ENCODE data around the gene FCN1. TPM values are rescaled to one million over a fixed set of nuclear protein-coding genes. Genes with fewer than 3 reads are reported as not detected.

FCN1 gene
- total and polyA plus RNA-seq, 2 of the 8 experiments (the other 6 are each of a cell fraction or from before 2014, with no cell fraction given), result not detected

- ChIA-PET CTCF (ENCODE audit: partially characterized antibody) (interaction anchor here (0.8 to 1.5 kb wide), 3 partner anchors 50 to 107 kb away, joined by 3 read pairs; no protein-coding TSS in a partner anchor), POLR2A (ENCODE audit: partially characterized antibody) (no interaction called here)
- DNase-seq (ENCODE audit: low read depth in 1 of 2, low spot score in 2 of 2), result no peak
- H2AFZ ChIP-seq (ENCODE audit: low read length), result no peak overlapping the region
- H3K4me1 ChIP-seq (replicated peaks in 1 of 4; ENCODE audit: control insufficient read depth in 3 of 4, insufficient read depth in 4 of 4, low read length in 3 of 4), result no peaks in the 10 kb centered on the region
- H3K27ac ChIP-seq (ENCODE audit: low read depth, low read length), result no peak overlapping the region
- no peak overlapping the region for H3K4ac ChIP-seq (replicated peaks; ENCODE audit: insufficient read length, low read depth, low read length)
- H3K27me3 ChIP-seq (replicated peaks in 1 of 4; ENCODE audit: control insufficient read depth in 3 of 4, extremely low read depth in 1 of 4, insufficient read depth in 3 of 4, low read length in 3 of 4), result no peaks in the 10 kb centered on the region
- H4K8ac ChIP-seq (ENCODE audit: extremely low read depth, insufficient read depth, low read length), result no peak overlapping the region
- H3K23me2 ChIP-seq (ENCODE audit: low read depth, low read length), result no peaks in the 10 kb centered on the region
- H3K4me2 ChIP-seq (ENCODE audit: insufficient read depth in 1 of 2, low read depth in 2 of 2, low read length in 2 of 2), result no peak overlapping the region
- no peak overlapping the region for H2BK5ac ChIP-seq (ENCODE audit: low read depth, low read length)
- H4K5ac ChIP-seq (ENCODE audit: insufficient read length, low read depth, low read length), result no peak overlapping the region
- no peak overlapping the region for H3K9ac ChIP-seq (replicated peaks in 1 of 4; ENCODE audit: extremely low read depth in 1 of 4, low read depth in 3 of 4, low read length in 3 of 4)
- WGBS, 2 experiments (ENCODE audit: extremely low coverage in 1 of 2, insufficient coverage in 1 of 2, insufficient read length in 1 of 2, insufficient replicate concordance in 2 of 2, low coverage in 1 of 2, low lambda C conversion rate in 2 of 2, missing lambda C conversion rate in 1 of 2), result 92% methylated on average over 10 of the region's 10 CpGs; no CpG with 5 or more reads in 1 of the 2 experiments
- no peak overlapping the region for H3K4me3 ChIP-seq (ENCODE audit: extremely low read depth in 1 of 4, insufficient read depth in 2 of 4, low read depth in 3 of 4, low read length in 4 of 4)
- no peak overlapping the region for H2BK120ac ChIP-seq (replicated peaks; ENCODE audit: low read depth, low read length)
- no peak overlapping the region for H3K56ac ChIP-seq (replicated peaks; ENCODE audit: insufficient read length, low read depth, low read length)
- H3K79me2 ChIP-seq (ENCODE audit: control insufficient read depth in 1 of 2, insufficient read depth in 2 of 2, low read length in 2 of 2), result no peaks in the 10 kb centered on the region
- H3K79me1 ChIP-seq (ENCODE audit: low read depth, low read length), result no peaks in the 10 kb centered on the region
- no peak overlapping the region for H2BK15ac ChIP-seq (ENCODE audit: low read length)
- H3K18ac ChIP-seq (ENCODE audit: extremely low read depth, low read length), result no peak overlapping the region
- no peak for FAIRE-seq
- H3K23ac ChIP-seq (ENCODE audit: insufficient read length), result no peak overlapping the region
- H4K91ac ChIP-seq (replicated peaks; ENCODE audit: insufficient read length, low read length), result no peak overlapping the region
- no peaks in the 10 kb centered on the region for H4K20me1 ChIP-seq (replicated peaks in 1 of 2; ENCODE audit: control insufficient read depth in 1 of 2, insufficient read depth in 2 of 2, low read length in 2 of 2)
- H3K36me3 ChIP-seq (ENCODE audit: control insufficient read depth in 2 of 4, insufficient read depth in 4 of 4, low read length in 3 of 4), result no peaks in the 10 kb centered on the region
- H3K14ac ChIP-seq (ENCODE audit: insufficient read length), result no peak overlapping the region
- H2AK5ac ChIP-seq (ENCODE audit: low read depth, low read length), result no peak overlapping the region
- H2BK12ac ChIP-seq (ENCODE audit: low read depth, low read length), result no peak overlapping the region
- TF ChIP-seq RFX5 (IDR thresholded peaks at IDR 0.05; ENCODE audit: borderline replicate concordance, low read depth, low read length), result no peak
- TF ChIP-seq BACH1 (IDR thresholded peaks at IDR 0.05; ENCODE audit: low read length), result no peak
- peaks cover 5 to 8% of the 10 kb centered on the region in 2 experiments; a peak in 2 of 4 replicates for H3K9me3 ChIP-seq (ENCODE audit: insufficient read depth in 2 of 2, low read depth in 1 of 2, low read length in 1 of 2)
- H2BK20ac ChIP-seq (ENCODE audit: low read length), result no peak overlapping the region
These were observed 28.1 kb downstream of the FCN1 start for GRCh38 chr9:134889386-134890154.

Data from H1 (cell line).